Neural progenitor cell (in vitro differentiated cells): ENCODE results near the gene FASTKD3. TPM values are rescaled to one million over a fixed set of nuclear protein-coding genes. Genes with fewer than 3 reads are reported as not detected.

Experiments used
- DNase-seq: peaks from one replicate; pipeline ENCODE4 v3.0.0-alpha.2; 2016; ENCODE audit warnings: low spot score
- H2AFZ ChIP-seq: fragments of 200-600 bp; sonication (generic); replicated peaks from 2 replicates; pipeline ENCODE4 v1.6.1; 2016; ENCODE audit warnings: antibody characterized with exemption
- H3F3A ChIP-seq: fragments of 200-600 bp; sonication (generic); 2 replicates; pipeline ENCODE4 v1.6.1; 2016; ENCODE audit warnings: antibody characterized with exemption, low read depth
- H3K27ac ChIP-seq: fragments of 200-600 bp; sonication (generic); 2 replicates; pipeline ENCODE4 v1.5.1; 2016; ENCODE audit warnings: mild to moderate bottlenecking
- H3K27me3 ChIP-seq: fragments of 200-600 bp; sonication (generic); 2 replicates; pipeline ENCODE4 v1.6.1; 2016; ENCODE audit warnings: mild to moderate bottlenecking, moderate library complexity
- H3K36me3 ChIP-seq: fragments of 200-600 bp; sonication (generic); 2 replicates; pipeline ENCODE4 v1.5.1; 2016
- H3K4me1 ChIP-seq: fragments of 200-600 bp; sonication (generic); 2 replicates; pipeline ENCODE4 v1.6.1; 2016; ENCODE audit warnings: mixed run types
- H3K4me2 ChIP-seq: fragments of 200-600 bp; sonication (generic); 2 replicates; pipeline ENCODE4 v1.6.1; 2016
- H3K4me3 ChIP-seq: fragments of 200-600 bp; sonication (generic); 2 replicates; pipeline ENCODE4 v1.5.1; 2016
- H3K79me2 ChIP-seq: fragments of 200-600 bp; sonication (generic); 2 replicates; pipeline ENCODE4 v1.6.1; 2016; ENCODE audit warnings: low read depth
- H3K9ac ChIP-seq: fragments of 200-600 bp; sonication (generic); 2 replicates; pipeline ENCODE4 v1.6.1; 2016
- H3K9me3 ChIP-seq: fragments of 200-600 bp; sonication (generic); 2 replicates; pipeline ENCODE4 v1.5.1; 2016; ENCODE audit warnings: low read depth
- H4K20me1 ChIP-seq: fragments of 200-600 bp; sonication (generic); 2 replicates; pipeline ENCODE4 v1.6.1; 2016; ENCODE audit warnings: low read depth
- H3K27ac Mint-ChIP-seq: 3 replicates; pipeline ENCODE4 v1.8.0; 2021; ENCODE audit warnings: mixed read lengths
- H3K27me3 Mint-ChIP-seq: 2 replicates; pipeline ENCODE4 v1.8.0; 2022; ENCODE audit warnings: low read depth, mild to moderate bottlenecking, inconsistent platforms, moderate library complexity, mixed read lengths; ENCODE audit not compliant: insufficient read depth
- H3K36me3 Mint-ChIP-seq: 3 replicates; pipeline ENCODE4 v1.8.0; 2021; ENCODE audit warnings: mixed read lengths
- H3K4me1 Mint-ChIP-seq: 3 replicates; pipeline ENCODE4 v1.8.0; 2021; ENCODE audit warnings: mixed read lengths
- H3K4me3 Mint-ChIP-seq: 3 replicates; pipeline ENCODE4 v1.8.0; 2021; ENCODE audit warnings: mild to moderate bottlenecking, moderate library complexity, mixed read lengths
- H3K9me3 Mint-ChIP-seq: 3 replicates; pipeline ENCODE4 v1.8.0; 2020; ENCODE audit warnings: mixed read lengths
- EZH2 ChIP-seq: fragments of 200-600 bp; sonication (generic); IDR thresholded peaks from 2 replicates; pipeline ENCODE4 v1.6.1; 2017; ENCODE audit warnings: antibody characterized with exemption, mild to moderate bottlenecking, moderate library complexity
- EZH2phosphoT487 ChIP-seq: fragments of 200-600 bp; sonication (generic); IDR thresholded peaks from 2 replicates; pipeline ENCODE4 v1.6.1; 2017; ENCODE audit warnings: antibody characterized with exemption
- total RNA-seq: library from RNA; depleted of rRNA; stranded (reverse); fragments of >200 nt; gene quantifications from 2 replicates; pipeline ENCODE4 v1.2.3, GENCODE V29; 2015; ENCODE audit warnings: low replicate concordance
- TF ChIP-seq, protein P1 (sequence below): fragments of 200-600 bp; sonication (generic); IDR thresholded peaks from 2 replicates; pipeline ENCODE4 v1.5.1; 2017; ENCODE audit warnings: antibody characterized with exemption, mild to moderate bottlenecking

The FASTKD3 gene
- total RNA-seq, 1 donor from 2014 or later: 32.2 TPM

DNA sequence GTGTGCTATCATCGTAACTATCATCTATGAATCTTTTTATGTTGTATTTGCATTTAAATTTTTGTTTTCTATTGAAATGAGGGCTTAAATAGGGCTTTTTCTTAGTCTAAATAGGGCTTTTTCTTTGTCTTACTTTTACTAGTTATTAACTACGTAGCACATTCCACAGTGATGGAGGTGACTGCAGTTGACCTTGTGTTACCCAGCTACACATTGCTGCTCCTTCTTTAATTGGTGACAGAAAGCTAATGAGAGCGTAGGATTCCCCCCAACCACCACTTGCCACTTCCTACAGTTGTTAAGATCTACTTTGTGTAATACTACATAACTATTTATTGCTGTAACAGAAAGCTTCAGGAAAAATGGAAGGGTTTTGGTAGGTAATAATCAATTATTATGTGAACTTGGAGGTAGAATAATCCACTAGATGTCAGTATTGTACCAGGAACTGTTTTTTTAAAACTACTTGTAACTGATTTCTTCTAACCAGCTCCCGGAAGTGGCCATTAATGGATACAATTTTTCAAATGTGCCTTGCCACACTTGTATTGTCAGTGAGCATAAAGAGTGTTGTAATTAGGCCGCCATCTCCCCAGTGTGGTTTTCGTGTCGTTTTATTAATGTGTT lies 18.1 kb upstream of the FASTKD3 start:
- H3K4me2 ChIP-seq: no peak overlapping the region
- H3K9ac ChIP-seq: no peak overlapping the region
- peak; percentile 14 for DNase-seq
- no peaks in the 10 kb centered on the region for H3K79me2 ChIP-seq
- Mint-ChIP-seq H3K27me3 (no peaks in the 10 kb centered on the region), H3K36me3 (peaks cover 21% of the 10 kb centered on the region), H3K9me3 (no peaks in the 10 kb centered on the region), H3K4me3 (no peak overlapping the region), H3K27ac (no peak overlapping the region), H3K4me1 (no peaks in the 10 kb centered on the region)
- H3K36me3 ChIP-seq: peaks cover 8% of the 10 kb centered on the region
- no peak for TF ChIP-seq EZH2
- TF ChIP-seq EZH2phosphoT487: no peak
- TF ChIP-seq, protein P1, sequence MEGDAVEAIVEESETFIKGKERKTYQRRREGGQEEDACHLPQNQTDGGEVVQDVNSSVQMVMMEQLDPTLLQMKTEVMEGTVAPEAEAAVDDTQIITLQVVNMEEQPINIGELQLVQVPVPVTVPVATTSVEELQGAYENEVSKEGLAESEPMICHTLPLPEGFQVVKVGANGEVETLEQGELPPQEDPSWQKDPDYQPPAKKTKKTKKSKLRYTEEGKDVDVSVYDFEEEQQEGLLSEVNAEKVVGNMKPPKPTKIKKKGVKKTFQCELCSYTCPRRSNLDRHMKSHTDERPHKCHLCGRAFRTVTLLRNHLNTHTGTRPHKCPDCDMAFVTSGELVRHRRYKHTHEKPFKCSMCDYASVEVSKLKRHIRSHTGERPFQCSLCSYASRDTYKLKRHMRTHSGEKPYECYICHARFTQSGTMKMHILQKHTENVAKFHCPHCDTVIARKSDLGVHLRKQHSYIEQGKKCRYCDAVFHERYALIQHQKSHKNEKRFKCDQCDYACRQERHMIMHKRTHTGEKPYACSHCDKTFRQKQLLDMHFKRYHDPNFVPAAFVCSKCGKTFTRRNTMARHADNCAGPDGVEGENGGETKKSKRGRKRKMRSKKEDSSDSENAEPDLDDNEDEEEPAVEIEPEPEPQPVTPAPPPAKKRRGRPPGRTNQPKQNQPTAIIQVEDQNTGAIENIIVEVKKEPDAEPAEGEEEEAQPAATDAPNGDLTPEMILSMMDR: peak; percentile 57
- H2AFZ ChIP-seq: no peak overlapping the region
- no peaks in the 10 kb centered on the region for H3K4me1 ChIP-seq
- H3K27ac ChIP-seq: no peak overlapping the region
- H3K4me3 ChIP-seq: no peak overlapping the region
- H4K20me1 ChIP-seq: peaks cover 12% of the 10 kb centered on the region
- no peaks in the 10 kb centered on the region for H3F3A ChIP-seq
- no peaks in the 10 kb centered on the region for H3K9me3 ChIP-seq
- no peaks in the 10 kb centered on the region for H3K27me3 ChIP-seq

DNA sequence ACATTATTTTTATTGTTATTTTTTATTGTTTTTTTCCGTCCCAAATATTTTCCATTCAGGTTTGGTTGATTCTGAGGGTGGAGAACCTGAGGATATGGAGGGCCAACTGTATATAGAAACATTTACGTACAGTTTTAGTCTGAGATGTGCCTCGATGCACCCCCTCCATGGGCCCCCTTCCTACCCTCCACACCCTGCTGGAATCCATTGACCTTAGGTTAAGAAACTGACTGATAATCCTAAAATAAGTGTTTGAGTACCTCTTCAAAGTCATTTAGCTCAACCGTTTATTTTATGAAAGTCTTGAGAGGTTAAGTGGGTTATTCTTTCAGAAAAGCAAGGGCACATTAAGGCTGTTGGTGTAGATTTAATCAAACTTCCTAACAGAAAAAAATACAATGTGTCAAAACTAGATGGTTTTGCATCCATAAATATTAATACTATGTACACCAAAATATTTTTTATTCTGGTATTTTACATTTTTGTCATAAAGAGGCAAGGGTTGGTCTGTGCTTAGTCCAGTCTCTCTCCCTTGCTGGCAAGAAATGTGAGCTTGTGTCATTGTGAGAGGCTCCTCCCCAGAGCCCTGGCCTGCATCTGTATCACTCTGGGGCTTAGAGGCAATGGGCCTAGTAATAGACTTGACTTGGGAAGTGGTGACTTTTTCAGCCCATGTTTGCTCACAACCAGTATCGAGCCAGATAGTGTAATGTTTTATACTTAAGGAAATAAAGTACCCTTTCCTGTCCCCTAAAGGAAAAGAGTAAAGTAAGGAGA lies 15.8 kb upstream of the FASTKD3 start:
- Histone ChIP-seq H3K9ac (no peak overlapping the region), H3K4me3 (no peak overlapping the region), H3K4me1 (no peaks in the 10 kb centered on the region), H3K27ac (no peak overlapping the region), H3F3A (no peaks in the 10 kb centered on the region), H3K9me3 (no peaks in the 10 kb centered on the region), H2AFZ (no peak overlapping the region), H4K20me1 (peaks cover 21% of the 10 kb centered on the region), H3K4me2 (no peak overlapping the region), H3K27me3 (no peaks in the 10 kb centered on the region), H3K36me3 (peaks cover 8% of the 10 kb centered on the region), H3K79me2 (no peaks in the 10 kb centered on the region)
- H3K4me1 Mint-ChIP-seq: no peaks in the 10 kb centered on the region
- no peaks in the 10 kb centered on the region for H3K27me3 Mint-ChIP-seq
- TF ChIP-seq EZH2phosphoT487 (no peak), EZH2 (no peak)
- TF ChIP-seq, protein P1: no peak
- H3K27ac Mint-ChIP-seq: no peak overlapping the region
- H3K4me3 Mint-ChIP-seq: no peak overlapping the region
- H3K36me3 Mint-ChIP-seq: peaks cover 27% of the 10 kb centered on the region
- DNase-seq: no peak
- no peaks in the 10 kb centered on the region for H3K9me3 Mint-ChIP-seq

DNA sequence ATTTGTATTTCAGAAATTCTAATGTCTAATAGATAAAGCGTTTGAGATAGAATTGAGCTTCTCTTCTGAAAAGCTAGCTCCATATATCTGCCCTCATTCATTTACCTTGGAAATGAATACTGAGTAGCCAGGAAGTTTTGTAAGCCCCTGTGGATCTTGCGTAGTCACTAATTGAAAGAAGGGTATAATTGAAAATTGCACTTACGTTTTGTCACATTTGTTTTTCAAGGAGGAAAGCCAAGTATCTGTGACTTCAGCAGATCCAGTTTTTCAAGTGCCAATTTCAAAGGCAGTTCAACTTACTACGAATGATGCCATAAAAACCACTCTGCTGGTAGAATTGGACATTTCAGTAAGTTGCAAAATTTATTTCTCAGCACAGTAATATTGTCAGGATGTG lies 14.1 kb upstream of the FASTKD3 start:
- H3K9ac ChIP-seq: no peak overlapping the region
- no peaks in the 10 kb centered on the region for H3K27me3 Mint-ChIP-seq
- no peak overlapping the region for H3K4me3 Mint-ChIP-seq
- H3K27me3 ChIP-seq: no peaks in the 10 kb centered on the region
- H4K20me1 ChIP-seq: peaks cover 21% of the 10 kb centered on the region
- TF ChIP-seq, protein P1: no peak
- TF ChIP-seq EZH2 (no peak), EZH2phosphoT487 (no peak)
- no peak overlapping the region for H3K27ac Mint-ChIP-seq
- H3K36me3 ChIP-seq: peaks cover 8% of the 10 kb centered on the region
- no peaks in the 10 kb centered on the region for H3K4me1 ChIP-seq
- H2AFZ ChIP-seq: no peak overlapping the region
- H3K4me3 ChIP-seq: no peak overlapping the region
- no peak overlapping the region for H3K4me2 ChIP-seq
- no peak overlapping the region for H3K27ac ChIP-seq
- DNase-seq: no peak
- peaks cover 26% of the 10 kb centered on the region for H3K36me3 Mint-ChIP-seq
- no peaks in the 10 kb centered on the region for H3K4me1 Mint-ChIP-seq
- no peaks in the 10 kb centered on the region for H3K9me3 Mint-ChIP-seq
- H3K79me2 ChIP-seq: no peaks in the 10 kb centered on the region
- no peaks in the 10 kb centered on the region for H3K9me3 ChIP-seq
- no peaks in the 10 kb centered on the region for H3F3A ChIP-seq
